BE2C (cell line): Measurements from ENCODE around the gene CBLB.

ENCODE experiments used
- DNase-seq: peaks from one replicate; pipeline ENCODE4 v3.0.0-alpha.2; 2020
- H3K27me3 ChIP-seq: fragments of 250-450 bp; sonication (Bioruptor Pico); 2 replicates; pipeline ENCODE4 v1.5.1; 2020; ENCODE audit warnings: mild to moderate bottlenecking
- H3K36me3 ChIP-seq: fragments of 250-450 bp; sonication (Bioruptor Pico); 2 replicates; pipeline ENCODE4 v1.5.1; 2020; ENCODE audit warnings: mild to moderate bottlenecking
- H3K4me1 ChIP-seq: fragments of 250-450 bp; sonication (Bioruptor Pico); 2 replicates; pipeline ENCODE4 v1.5.1; 2020
- H3K4me3 ChIP-seq: 2 replicates; pipeline ENCODE4 v1.5.1; 2011; ENCODE audit warnings: low read depth, low read length
- H3K9me3 ChIP-seq: fragments of 250-450 bp; sonication (Bioruptor Pico); 2 replicates; pipeline ENCODE4 v1.5.1; 2020
- CTCF ChIP-seq: IDR thresholded peaks from 2 replicates; pipeline ENCODE4 v1.5.1; 2012; ENCODE audit warnings: mild to moderate bottlenecking, low read depth, low read length

Gene CBLB

GRCh38 chr3:105880681-105881290 lies 12.0 kb upstream of the CBLB start:
- no peaks in the 10 kb centered on the region for H3K27me3 ChIP-seq
- H3K9me3 ChIP-seq, result no peaks in the 10 kb centered on the region
- no peak for TF ChIP-seq CTCF
- no peak overlapping the region for H3K4me3 ChIP-seq
- DNase-seq, result no peak
- peaks cover 9% of the 10 kb centered on the region; the same call in 1 of the 2 replicates for H3K4me1 ChIP-seq
- H3K36me3 ChIP-seq, result no peaks in the 10 kb centered on the region

- Histone ChIP-seq H3K4me1 (no peaks in the 10 kb centered on the region), H3K27me3 (no peaks in the 10 kb centered on the region), H3K4me3 (no peak overlapping the region), H3K36me3 (no peaks in the 10 kb centered on the region), H3K9me3 (no peaks in the 10 kb centered on the region)
- no peak for TF ChIP-seq CTCF
- DNase-seq, result no peak
Measured at GRCh38 chr3:105878061-105878460, 9.2 kb upstream of the CBLB start.

- no peaks in the 10 kb centered on the region for H3K27me3 ChIP-seq
- TF ChIP-seq CTCF, result no peak
- H3K9me3 ChIP-seq, result no peaks in the 10 kb centered on the region
- DNase-seq, result no peak
- no peak overlapping the region for H3K4me3 ChIP-seq
- H3K4me1 ChIP-seq, result no peaks in the 10 kb centered on the region
- H3K36me3 ChIP-seq, result no peaks in the 10 kb centered on the region
Measured at GRCh38 chr3:105877336-105877910, 8.6 kb upstream of the CBLB start.

- Histone ChIP-seq H3K9me3 (no peaks in the 10 kb centered on the region), H3K27me3 (no peaks in the 10 kb centered on the region), H3K4me3 (no peak overlapping the region), H3K36me3 (no peaks in the 10 kb centered on the region), H3K4me1 (no peaks in the 10 kb centered on the region)
- no peak for TF ChIP-seq CTCF
- no peak for DNase-seq
Measured at GRCh38 chr3:105876780-105877327, 8.0 kb upstream of the CBLB start.

GRCh38 chr3:105869861-105870755 lies 1.3 kb upstream of the CBLB start:
- Histone ChIP-seq H3K4me3 (peak overlapping the region; percentile 90), H3K36me3 (0 out of 2 replicates have a peak, but pooled peaks cover under 1% of the 10 kb centered on the region), H3K4me1 (peaks cover 9% of the 10 kb centered on the region; the same call in 1 of the 2 replicates), H3K27me3 (no peaks in the 10 kb centered on the region), H3K9me3 (no peaks in the 10 kb centered on the region)
- DNase-seq, result no peak
- no peak for TF ChIP-seq CTCF
